OCI-LY3 (cell line): Measurements from ENCODE around the gene FIBCD1.

Experiments used
- H2AFZ ChIP-seq: fragments of 200-600, 300-600 bp; shearing (Covaris generic); 2 replicates; pipeline ENCODE4 v1.6.0; 2014; ENCODE audit warnings: antibody characterized with exemption, low read depth, low read length
- H3K27ac ChIP-seq: fragments of 200-600, 300-600 bp; sonication (generic); 2 replicates; pipeline ENCODE4 v1.5.1; 2014; ENCODE audit warnings: mild to moderate bottlenecking, low read length, moderate library complexity, mixed read lengths
- H3K27me3 ChIP-seq: fragments of 200-600, 300-600 bp; sonication (generic); 2 replicates; pipeline ENCODE4 v1.6.1; 2014; ENCODE audit warnings: low read depth, low read length, mixed read lengths
- H3K36me3 ChIP-seq: fragments of 200-600, 300-600 bp; sonication (generic); replicated peaks from 2 replicates; pipeline ENCODE3; 2014; ENCODE audit warnings: low read depth, low read length, mixed read lengths
- H3K4me1 ChIP-seq: fragments of 300-600, 200-600 bp; sonication (generic); 2 replicates; pipeline ENCODE4 v1.6.1; 2014; ENCODE audit warnings: low read length, mixed read lengths
- H3K4me2 ChIP-seq: fragments of 200-600, 300-600 bp; sonication (generic); 2 replicates; pipeline ENCODE4 v1.6.1; 2014; ENCODE audit warnings: low read length, mixed read lengths
- H3K4me3 ChIP-seq: fragments of 300-600, 200-600 bp; sonication (generic); 2 replicates; pipeline ENCODE4 v1.5.1; 2014; ENCODE audit warnings: antibody characterized with exemption, mild to moderate bottlenecking, low read length, moderate library complexity
- H3K79me2 ChIP-seq: fragments of 300-600, 200-600 bp; shearing (Covaris generic); 2 replicates; pipeline ENCODE4 v1.6.1; 2014; ENCODE audit warnings: mild to moderate bottlenecking, low read length, mixed read lengths
- H3K9ac ChIP-seq: fragments of 300-600, 200-600 bp; shearing (Covaris generic); 2 replicates; pipeline ENCODE4 v1.6.0; 2014; ENCODE audit warnings: mild to moderate bottlenecking, low read length, moderate library complexity
- H3K9me3 ChIP-seq: fragments of 200-600, 300-600 bp; shearing (Covaris generic); 2 replicates; pipeline ENCODE4 v1.6.1; 2014; ENCODE audit warnings: low read length, mixed read lengths; ENCODE audit not compliant: insufficient read depth
- H4K20me1 ChIP-seq: fragments of 200-600, 300-600 bp; sonication (generic); 2 replicates; pipeline ENCODE4 v1.6.1; 2016; ENCODE audit warnings: low read length, mixed read lengths; ENCODE audit not compliant: insufficient read depth
- CTCF ChIP-seq: fragments of 200-600, 300-600 bp; sonication (generic); IDR thresholded peaks from 2 replicates; pipeline ENCODE4 v1.5.1; 2014; ENCODE audit warnings: antibody characterized with exemption, low read length, low read depth
- EZH2phosphoT487 ChIP-seq: fragments of 200-600 bp; shearing (Covaris generic); IDR thresholded peaks from 2 replicates; pipeline ENCODE4 v1.6.1; 2018; ENCODE audit warnings: antibody characterized with exemption, mixed run types, low read depth

FIBCD1 gene

GRCh38 chr9:130892477-130893304 lies 46.4 kb downstream of the FIBCD1 start:
- Histone ChIP-seq H3K36me3 (peaks cover 16% of the 10 kb centered on the region), H3K4me2 (no peak overlapping the region)

DNA sequence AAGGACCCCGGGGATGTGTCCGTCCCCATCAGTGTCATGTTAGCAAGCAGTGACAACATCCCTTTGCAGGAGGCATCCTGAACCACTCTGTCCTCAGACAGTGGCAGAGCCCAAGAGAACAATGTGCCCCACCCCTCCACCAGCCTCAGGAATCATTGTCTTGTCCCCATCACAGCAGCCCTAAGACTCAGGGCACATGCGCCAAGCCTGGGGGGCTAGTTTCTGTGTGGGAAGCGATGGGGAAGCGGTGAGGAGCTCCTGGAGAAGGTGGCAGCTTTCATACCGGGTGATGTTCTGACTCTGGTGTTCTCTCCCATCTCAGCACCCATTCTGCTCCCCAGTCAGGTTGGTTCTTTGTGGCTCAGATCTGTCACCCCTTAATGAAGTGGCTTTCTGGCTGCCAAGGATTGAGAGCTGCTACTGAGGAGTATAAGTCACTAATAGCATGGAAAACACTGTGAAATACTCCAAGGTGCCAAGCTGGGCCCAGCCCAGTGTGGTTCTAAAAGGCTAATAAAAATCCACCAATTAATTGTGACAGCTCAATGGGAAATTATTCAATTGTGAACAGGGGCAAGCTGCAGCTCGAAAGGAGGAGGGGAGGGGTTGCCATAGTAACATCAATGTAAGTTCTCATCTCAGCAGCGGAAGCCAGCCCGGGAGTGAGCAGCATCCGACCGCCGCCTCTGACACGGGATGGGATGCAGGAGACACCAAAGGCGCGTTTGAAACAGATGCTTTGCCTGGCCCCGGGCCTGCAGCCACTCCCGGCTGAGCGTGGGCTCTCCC lies 47.2 kb downstream of the FIBCD1 start:
- Histone ChIP-seq H3K27ac (no peak overlapping the region), H3K9me3 (no peaks in the 10 kb centered on the region), H4K20me1 (no peaks in the 10 kb centered on the region), H3K9ac (no peak overlapping the region), H3K4me2 (no peak overlapping the region), H3K4me1 (no peaks in the 10 kb centered on the region), H3K79me2 (no peaks in the 10 kb centered on the region), H3K4me3 (no peak overlapping the region), H2AFZ (no peak overlapping the region), H3K27me3 (no peaks in the 10 kb centered on the region), H3K36me3 (peaks cover 20% of the 10 kb centered on the region)
- TF ChIP-seq EZH2phosphoT487, result no peak
- no peak for TF ChIP-seq CTCF

More at GRCh38 chr9:130892477-130893304, 46.4 kb downstream of the FIBCD1 start:
- TF ChIP-seq CTCF (no peak), EZH2phosphoT487 (no peak)
- Histone ChIP-seq H3K79me2 (no peaks in the 10 kb centered on the region), H2AFZ (no peak overlapping the region), H4K20me1 (no peaks in the 10 kb centered on the region), H3K4me1 (no peaks in the 10 kb centered on the region), H3K4me3 (no peak overlapping the region), H3K9ac (no peak overlapping the region), H3K27ac (no peak overlapping the region), H3K27me3 (no peaks in the 10 kb centered on the region), H3K9me3 (no peaks in the 10 kb centered on the region)

DNA sequence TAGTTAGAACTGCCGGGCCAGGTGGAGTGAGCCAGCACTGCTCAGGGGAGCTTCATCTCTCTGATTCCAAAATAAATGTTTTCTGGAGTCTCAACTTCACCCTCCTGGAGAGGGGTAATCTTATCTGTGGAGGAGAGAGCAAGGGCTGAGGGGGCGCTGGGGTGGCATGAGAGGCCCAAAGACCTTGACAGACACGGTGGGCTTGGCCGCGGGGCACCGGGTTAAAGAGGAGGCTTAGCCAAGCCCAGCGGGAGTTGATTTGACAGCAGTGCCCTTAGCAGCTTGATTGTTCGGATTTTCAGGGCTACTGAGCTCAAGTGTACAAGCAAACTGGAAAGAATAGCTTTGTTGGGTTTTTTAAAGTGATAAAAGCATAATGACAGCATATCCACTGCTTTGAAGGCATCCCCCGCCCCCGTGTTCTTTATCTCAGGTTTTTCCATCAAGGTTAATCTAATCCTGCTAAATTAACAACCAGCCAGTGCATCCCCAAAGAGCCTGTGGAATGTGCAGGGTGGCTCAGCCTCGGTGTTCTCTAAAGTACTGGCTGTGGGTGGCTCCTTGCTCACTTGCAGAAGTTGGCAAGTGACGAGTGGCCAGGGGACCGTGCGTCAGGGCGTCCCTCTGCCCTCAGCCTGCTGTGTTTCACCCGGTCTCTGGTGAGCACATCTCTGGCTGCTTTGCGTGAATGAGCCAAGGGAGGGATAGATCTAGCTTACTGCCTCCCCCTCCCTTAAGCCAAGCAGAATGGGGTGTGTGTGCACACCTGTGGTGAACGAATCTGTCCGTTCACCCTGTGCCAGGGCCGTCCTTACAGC lies 48.0 kb downstream of the FIBCD1 start:
- Histone ChIP-seq H3K4me1 (no peaks in the 10 kb centered on the region), H3K27ac (no peak overlapping the region), H3K27me3 (no peaks in the 10 kb centered on the region), H3K4me3 (no peak overlapping the region), H3K4me2 (no peak overlapping the region), H2AFZ (no peak overlapping the region), H3K36me3 (peaks cover 23% of the 10 kb centered on the region), H3K9me3 (no peaks in the 10 kb centered on the region), H3K9ac (no peak overlapping the region), H3K79me2 (no peaks in the 10 kb centered on the region), H4K20me1 (no peaks in the 10 kb centered on the region)
- TF ChIP-seq CTCF, result no peak
- no peak for TF ChIP-seq EZH2phosphoT487

- peaks cover 31% of the 10 kb centered on the region for H3K36me3 ChIP-seq
- no peak overlapping the region for H3K27ac ChIP-seq
- no peak for TF ChIP-seq CTCF
- TF ChIP-seq EZH2phosphoT487, result no peak
- H3K9ac ChIP-seq, result no peak overlapping the region
- no peaks in the 10 kb centered on the region for H3K9me3 ChIP-seq
- no peaks in the 10 kb centered on the region for H4K20me1 ChIP-seq
- H3K4me1 ChIP-seq, result no peaks in the 10 kb centered on the region
- no peak overlapping the region for H3K4me3 ChIP-seq
- no peak overlapping the region for H2AFZ ChIP-seq
- H3K79me2 ChIP-seq, result no peaks in the 10 kb centered on the region
- no peak overlapping the region for H3K4me2 ChIP-seq
- H3K27me3 ChIP-seq, result no peaks in the 10 kb centered on the region
Observed at GRCh38 chr9:130890124-130890523, 48.9 kb downstream of the FIBCD1 start.
